OCI-LY7 (cell line): ENCODE measurements around the gene MC3R.

Experiments used
- EZH2phosphoT487 ChIP-seq: fragments of 200-600 bp; sonication (generic); IDR thresholded peaks from 2 replicates; pipeline ENCODE4 v1.6.1; 2018; ENCODE audit warnings: low read depth, borderline replicate concordance, mild to moderate bottlenecking, mixed run types, antibody characterized with exemption, low read length, moderate library complexity, mixed read lengths
- TF ChIP-seq, protein P1 (sequence below): fragments of 200-600 bp; sonication (generic); conservative IDR thresholded peaks from 2 replicates; pipeline ENCODE4 v1.5.1; 2014; ENCODE audit warnings: mild to moderate bottlenecking, antibody characterized with exemption, low read length, moderate library complexity, mixed read lengths

DNA sequence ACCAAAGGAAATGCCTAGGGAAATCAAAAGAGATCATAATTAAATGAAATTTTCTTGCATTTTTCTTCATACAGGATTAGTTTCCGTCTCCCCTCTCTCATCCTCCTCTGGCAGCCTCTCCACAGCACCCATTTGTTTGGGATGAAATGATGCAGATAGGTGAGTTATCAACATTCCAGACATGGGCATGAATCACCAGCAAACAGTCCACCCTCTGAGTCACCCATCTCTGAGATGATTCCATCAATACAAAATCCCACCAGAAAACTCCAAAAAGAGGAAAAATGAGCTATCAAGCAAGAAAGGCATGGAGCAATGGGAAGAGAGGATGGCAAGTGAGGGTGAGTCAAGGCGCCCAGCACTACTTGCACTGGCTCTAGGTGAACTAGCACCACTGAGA is 11.4 kb downstream of the MC3R start:
- TF ChIP-seq, protein P1, sequence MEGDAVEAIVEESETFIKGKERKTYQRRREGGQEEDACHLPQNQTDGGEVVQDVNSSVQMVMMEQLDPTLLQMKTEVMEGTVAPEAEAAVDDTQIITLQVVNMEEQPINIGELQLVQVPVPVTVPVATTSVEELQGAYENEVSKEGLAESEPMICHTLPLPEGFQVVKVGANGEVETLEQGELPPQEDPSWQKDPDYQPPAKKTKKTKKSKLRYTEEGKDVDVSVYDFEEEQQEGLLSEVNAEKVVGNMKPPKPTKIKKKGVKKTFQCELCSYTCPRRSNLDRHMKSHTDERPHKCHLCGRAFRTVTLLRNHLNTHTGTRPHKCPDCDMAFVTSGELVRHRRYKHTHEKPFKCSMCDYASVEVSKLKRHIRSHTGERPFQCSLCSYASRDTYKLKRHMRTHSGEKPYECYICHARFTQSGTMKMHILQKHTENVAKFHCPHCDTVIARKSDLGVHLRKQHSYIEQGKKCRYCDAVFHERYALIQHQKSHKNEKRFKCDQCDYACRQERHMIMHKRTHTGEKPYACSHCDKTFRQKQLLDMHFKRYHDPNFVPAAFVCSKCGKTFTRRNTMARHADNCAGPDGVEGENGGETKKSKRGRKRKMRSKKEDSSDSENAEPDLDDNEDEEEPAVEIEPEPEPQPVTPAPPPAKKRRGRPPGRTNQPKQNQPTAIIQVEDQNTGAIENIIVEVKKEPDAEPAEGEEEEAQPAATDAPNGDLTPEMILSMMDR, result no peak
- TF ChIP-seq EZH2phosphoT487, result no peak
